Heart right ventricle (tissue), 16 donors: ENCODE data around the gene TLE2. TPM values are rescaled to one million over a fixed set of nuclear protein-coding genes. Genes with fewer than 3 reads are reported as not detected.
"Not testable (repeated sequence)": the region's sequence is repeated elsewhere in the genome, so short reads cannot be mapped to it uniquely, and the experiment has no call there.

Source experiments
- ATAC-seq, 8 donors: fragments of 200-7000 bp; cut with Tn5 transposase; one replicate each; pipeline ENCODE4 v1.9.1; 2020; ENCODE audit warnings: mild to moderate bottlenecking in 8 of 8, moderate library complexity in 8 of 8, moderate number of reproducible peaks in 1 of 8
- DNase-seq, 2 donors: peaks; one replicate each; pipeline ENCODE4 v3.0.0-alpha.2; 2020
- H3K27ac ChIP-seq, 10 donors: fragments of 200-600 bp; sonication (generic) in 2 of 10; one replicate each; pipeline versions ENCODE4 v1.5.0 to v1.8.0; 2020 to 2022; ENCODE audit warnings: mild to moderate bottlenecking in 3 of 10
- H3K27me3 ChIP-seq, 7 donors: fragments of 200-600 bp; one replicate each; pipeline ENCODE4 v1.8.0; 2021 to 2022; ENCODE audit warnings: mild to moderate bottlenecking in 2 of 7
- H3K36me3 ChIP-seq, 9 donors: fragments of 200-600 bp; sonication (generic) in 1 of 9; one replicate each; pipeline versions ENCODE4 v1.5.0 to v1.8.0; 2020 to 2022; ENCODE audit warnings: mild to moderate bottlenecking in 2 of 9
- H3K4me1 ChIP-seq, 9 donors: fragments of 200-600 bp; sonication (generic) in 1 of 9; one replicate each; pipeline versions ENCODE4 v1.5.0 to v1.8.0; 2020 to 2022; ENCODE audit warnings: mild to moderate bottlenecking in 4 of 9
- H3K4me3 ChIP-seq, 10 donors: fragments of 200-600 bp; sonication (generic) in 2 of 10; one replicate each; pipeline versions ENCODE4 v1.5.0 to v1.8.0; 2020 to 2022; ENCODE audit warnings: mild to moderate bottlenecking in 7 of 10, moderate library complexity in 2 of 10
- H3K9me3 ChIP-seq, 11 donors: fragments of 200-600 bp in 10 of 11; sonication (generic) in 2 of 11; one replicate each; pipeline versions ENCODE4 v1.5.0 to v1.8.0; 2013 to 2022; ENCODE audit warnings: mild to moderate bottlenecking in 2 of 11, control low read depth in 1 of 11, moderate library complexity in 1 of 11
- WGBS, 2 donors: extraction: QIAGEN DNeasy Blood & Tissue Kit; methylation state at CpG; one replicate each; pipeline ENCODE4 v1.1.7; 2013; ENCODE audit warnings: inconsistent platforms in 1 of 2; 5-methylcytosine and 5-hydroxymethylcytosine counted together
- intact Hi-C, 10 donors: fragments of 100-400 bp; cut with DNase I; formaldehyde crosslinking; loops; one replicate each; pipeline versions ENCODE4 v1.11.1 to v1.14.2; 2022
- polyA plus RNA-seq, 2 donors: library from polyadenylated mRNA; stranded (reverse); fragments of 200-250 nt; gene quantifications; one replicate each; pipeline ENCODE4 v1.2.3, GENCODE V29; 2013
- total RNA-seq, 10 donors: library from RNA; stranded (reverse); fragmentation: NEBNext Ultra II Directional in 3 of 10; extraction: Animal tissue kit (Norgen Biotek cat#: 25700) in 3 of 10; gene quantifications; one replicate each; pipeline versions ENCODE4 v1.2.1 to v1.2.4, GENCODE V29; 2021 to 2023
- TF ChIP-seq, protein P1 (sequence below), 9 donors: fragments of 200-600 bp; sonication (generic) in 2 of 9; IDR thresholded peaks; one replicate each; pipeline versions ENCODE4 v1.5.0 to v1.8.0; 2021 to 2022; ENCODE audit warnings: antibody characterized with exemption in 9 of 9, mild to moderate bottlenecking in 5 of 9, moderate library complexity in 1 of 9
- donor health status: Arrhythmogenic right ventricular cardiomyopathy.
- donor health status: ischemic (EF 13 %, LVEDD 7.1; RV severe dilation, severe dysfunction).
- donor health status: healthy with polysubstance abuse.
- donor health status: DM: no; HTN: yes; CAD: no.
- donor health status: DM: no; HTN: no; CAD: no.
- donor health status: ischemic (EF 25% LVEDD 6.9; RV normal size, moderate dysfunction).
- donor health status: ischemic (EF 25% LVEDD 5.7; RV mildly dilated, moderate dysfunction).
- donor health status: healthy.
- donor health status: DM: yes; HTN: yes; CAD: no.
- donor health status: Ischemic cardiomyopathy.
- donor health status: ischemic (EF 35%, LVEDD 5.7; RV mildly dilated, moderate dysfunction).
- donor health status: nonischemic (EF 11% LVEDD 7.7; RV severe dilation, severe dysfunction).
- donor health status: DM: yes; HTN: yes; CAD: no.
- donor health status: PGD.
- donor health status: ischemic (EF 29% LVEDD 5.4; RV normal size, mild dysfunction).
- donor health status: nonischemic (EF 23%, LVEDD 6.1; RV moderate dilation, normal function).

The TLE2 gene
- total and polyA plus RNA-seq, 12 donors: 28.2 to 64.5 (median 39.9) TPM

GRCh38 chr19:2964874-2965273, 64.2 kb downstream of the TLE2 start:
- intact Hi-C loops: loop anchor here in 5 of 10 donors (5.0 to 10.0 kb wide), 4 partner anchors 140 to 197 kb away; no protein-coding TSS in a partner anchor
- WGBS, 2 donors: 91 to 95% methylated on average over 5 of the region's 5 CpGs
- DNase-seq (no peak), ATAC-seq (no peak)
- TF ChIP-seq, protein P1, sequence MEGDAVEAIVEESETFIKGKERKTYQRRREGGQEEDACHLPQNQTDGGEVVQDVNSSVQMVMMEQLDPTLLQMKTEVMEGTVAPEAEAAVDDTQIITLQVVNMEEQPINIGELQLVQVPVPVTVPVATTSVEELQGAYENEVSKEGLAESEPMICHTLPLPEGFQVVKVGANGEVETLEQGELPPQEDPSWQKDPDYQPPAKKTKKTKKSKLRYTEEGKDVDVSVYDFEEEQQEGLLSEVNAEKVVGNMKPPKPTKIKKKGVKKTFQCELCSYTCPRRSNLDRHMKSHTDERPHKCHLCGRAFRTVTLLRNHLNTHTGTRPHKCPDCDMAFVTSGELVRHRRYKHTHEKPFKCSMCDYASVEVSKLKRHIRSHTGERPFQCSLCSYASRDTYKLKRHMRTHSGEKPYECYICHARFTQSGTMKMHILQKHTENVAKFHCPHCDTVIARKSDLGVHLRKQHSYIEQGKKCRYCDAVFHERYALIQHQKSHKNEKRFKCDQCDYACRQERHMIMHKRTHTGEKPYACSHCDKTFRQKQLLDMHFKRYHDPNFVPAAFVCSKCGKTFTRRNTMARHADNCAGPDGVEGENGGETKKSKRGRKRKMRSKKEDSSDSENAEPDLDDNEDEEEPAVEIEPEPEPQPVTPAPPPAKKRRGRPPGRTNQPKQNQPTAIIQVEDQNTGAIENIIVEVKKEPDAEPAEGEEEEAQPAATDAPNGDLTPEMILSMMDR (IDR thresholded peaks at IDR 0.05): no peak
- Histone ChIP-seq H3K4me1 (peaks cover 7 to 27% (median 22%) of the 10 kb centered on the region in 9 donors), H3K27me3 (no peaks in the 10 kb centered on the region), H3K27ac (no peak overlapping the region), H3K9me3 (no peaks in the 10 kb centered on the region), H3K4me3 (no peak overlapping the region), H3K36me3 (no peaks in the 10 kb centered on the region)

DNA sequence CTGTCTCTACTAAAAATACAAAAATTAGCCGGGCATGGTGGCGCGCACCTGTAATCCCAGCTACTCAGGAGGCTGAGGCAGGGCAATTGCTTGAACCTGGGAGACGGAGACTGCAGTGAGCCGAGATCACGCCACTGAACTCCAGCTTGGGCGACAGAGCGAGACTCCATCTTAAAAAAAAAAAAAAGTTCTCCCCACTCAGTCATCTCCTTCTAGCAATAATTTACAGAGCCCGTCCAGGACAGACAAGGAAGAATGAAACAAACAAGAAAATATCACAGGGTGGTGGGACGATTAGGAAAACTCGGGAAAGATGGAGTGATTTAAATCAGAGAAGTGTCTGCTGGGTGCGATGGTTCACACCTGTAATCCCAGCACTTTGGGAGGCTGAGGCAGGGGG, 65.4 kb downstream of the TLE2 start:
- intact Hi-C loops: loop anchor here in 6 of 10 donors (2.0 to 10.0 kb wide), 5 partner anchors 141 to 199 kb away; no protein-coding TSS in a partner anchor
- H3K9me3 ChIP-seq, H3K27ac ChIP-seq, ATAC-seq, DNase-seq, H3K36me3 ChIP-seq, H3K4me3 ChIP-seq, H3K27me3 ChIP-seq: not testable (repeated sequence)
- H3K4me1 ChIP-seq: peaks cover 5 to 15% (median 10%) of the 10 kb centered on the region in 9 donors
- 93 to 95% methylated on average over 12 of the region's 12 CpGs for WGBS, 2 donors

GRCh38 chr19:2963122-2963521, 66.0 kb downstream of the TLE2 start:
- Histone ChIP-seq H3K27me3 (no peaks in the 10 kb centered on the region), H3K4me3 (no peak overlapping the region), H3K36me3 (no peaks in the 10 kb centered on the region), H3K27ac (no peak overlapping the region), H3K4me1 (peaks cover under 1 to 10% (median 5%) of the 10 kb centered on the region in 9 donors), H3K9me3 (no peaks in the 10 kb centered on the region)
- TF ChIP-seq, protein P1 (IDR thresholded peaks at IDR 0.05): no peak
- ATAC-seq (no peak), DNase-seq (no peak)
- intact Hi-C loops: loop anchor here in 6 of 10 donors (2.0 to 10.0 kb wide), 5 partner anchors 142 to 200 kb away; no protein-coding TSS in a partner anchor
- WGBS, 2 donors: 93 to 96% methylated on average over 5 of the region's 5 CpGs

- H3K9me3 ChIP-seq: no peaks in the 10 kb centered on the region
- peaks cover 0 to 8% (median 3%) of the 10 kb centered on the region in 9 donors for H3K4me1 ChIP-seq
- peak overlapping the region in 2 of 10 donors; percentile 27 to 34 for H3K4me3 ChIP-seq
- DNase-seq (peak in 1 of 2 donors; percentile 65), ATAC-seq (peak; percentile 65 to 93 (median 81))
- H3K27ac ChIP-seq: no peak overlapping the region
- TF ChIP-seq, protein P1 (IDR thresholded peaks at IDR 0.05): peak; percentile 60 to 87 (median 79)
- intact Hi-C loops: loop anchor here in 7 of 10 donors (1.0 to 10.0 kb wide), 6 partner anchors 143 to 201 kb away; no protein-coding TSS in a partner anchor
- WGBS, 2 donors: 34 to 37% methylated on average over 17 of the region's 17 CpGs
- no peaks in the 10 kb centered on the region for H3K27me3 ChIP-seq
- H3K36me3 ChIP-seq: no peaks in the 10 kb centered on the region
These were observed 66.9 kb downstream of the TLE2 start for GRCh38 chr19:2962018-2962670.

- DNase-seq (no peak), ATAC-seq (no peak)
- no peak overlapping the region for H3K4me3 ChIP-seq
- no peaks in the 10 kb centered on the region for H3K9me3 ChIP-seq
- WGBS, 2 donors: 85 to 87% methylated on average over 12 of the region's 12 CpGs
- peaks cover 0 to 8% (median 3%) of the 10 kb centered on the region in 9 donors for H3K4me1 ChIP-seq
- H3K27me3 ChIP-seq: no peaks in the 10 kb centered on the region
- TF ChIP-seq, protein P1 (IDR thresholded peaks at IDR 0.05): no peak
- H3K27ac ChIP-seq: no peak overlapping the region
- intact Hi-C loops: loop anchor here in 5 of 10 donors (5.0 to 10.0 kb wide), 4 partner anchors 145 to 202 kb away; no protein-coding TSS in a partner anchor
- H3K36me3 ChIP-seq: no peaks in the 10 kb centered on the region
These were observed 69.0 kb downstream of the TLE2 start for GRCh38 chr19:2960120-2960519.
